Esophagus squamous epithelium (tissue), 5 donors: ENCODE results near the gene BASP1. TPM values are rescaled to one million over a fixed set of nuclear protein-coding genes. Genes with fewer than 3 reads are reported as not detected.
"Not testable (repeated sequence)": the region's sequence is repeated elsewhere in the genome, so short reads cannot be mapped to it uniquely, and the experiment has no call there.

ENCODE experiments used
- DNase-seq: peaks from one replicate; lab custom pipeline; 2025; lab: John Stamatoyannopoulos, UW
- H3K27ac ChIP-seq, 4 donors: fragments of 200-600 bp; sonication (generic); one replicate each; pipeline ENCODE4 v1.5.1; 2016 to 2019; ENCODE audit warnings: mild to moderate bottlenecking in 1 of 4
- H3K27me3 ChIP-seq, 4 donors: fragments of 200-600 bp; sonication (generic); 1 replicate in 3 of 4; 2 replicates in 1 of 4; pipeline versions ENCODE4 v1.5.1 to v1.6.0; 2017 to 2021; ENCODE audit warnings: antibody characterized with exemption in 1 of 4
- H3K36me3 ChIP-seq, 3 donors: fragments of 200-600 bp; sonication (generic); one replicate each; pipeline ENCODE4 v1.5.1; 2016 to 2019
- H3K4me1 ChIP-seq, 3 donors: fragments of 200-600 bp; sonication (generic); one replicate each; pipeline ENCODE4 v1.5.1; 2017 to 2019
- H3K4me3 ChIP-seq, 4 donors: fragments of 200-600 bp; sonication (generic); 1 replicate in 3 of 4; 2 replicates in 1 of 4; pipeline ENCODE4 v1.5.1; 2016 to 2019; ENCODE audit warnings: mild to moderate bottlenecking in 2 of 4, moderate library complexity in 1 of 4
- H3K9me3 ChIP-seq, 3 donors: fragments of 200-600 bp; sonication (generic); one replicate each; pipeline ENCODE4 v1.5.1; 2016 to 2019
- POLR2A ChIP-seq, 4 donors: fragments of 450-650 bp; IDR thresholded peaks; one replicate each; pipeline ENCODE4 v1.6.1; 2017; ENCODE audit warnings: antibody characterized with exemption in 4 of 4, mild to moderate bottlenecking in 4 of 4, moderate library complexity in 3 of 4
- WGBS, 2 donors: methylation state at CpG; one replicate each; pipeline ENCODE4 v1.1.5; 2018; 5-methylcytosine and 5-hydroxymethylcytosine counted together
- intact Hi-C: fragments of 100-400 bp; cut with DNase I; formaldehyde crosslinking; loops from one replicate; pipeline ENCODE4 v1.15.0; 2022
- total RNA-seq, 4 donors: library from RNA; depleted of rRNA; stranded (reverse); fragments of >200 nt; gene quantifications; one replicate each; pipeline ENCODE4 v1.1.0, GENCODE V29; 2016
- TF ChIP-seq, protein P1 (sequence below), 6 experiments: fragments of 450-650 bp in 4 of 6; fragments of 200-600 bp in 2 of 6; sonication (generic) in 2 of 6; IDR thresholded peaks; one replicate each; pipeline ENCODE4 v1.5.1; 2016 to 2019; ENCODE audit warnings: antibody characterized with exemption in 6 of 6, mild to moderate bottlenecking in 4 of 6, moderate library complexity in 4 of 6
- donor health status: DM: yes; HTN: yes; CAD: no.

The BASP1 gene
- total RNA-seq, 4 donors from 2014 or later, result 5.2 to 16.7 (median 13.6) TPM

DNA sequence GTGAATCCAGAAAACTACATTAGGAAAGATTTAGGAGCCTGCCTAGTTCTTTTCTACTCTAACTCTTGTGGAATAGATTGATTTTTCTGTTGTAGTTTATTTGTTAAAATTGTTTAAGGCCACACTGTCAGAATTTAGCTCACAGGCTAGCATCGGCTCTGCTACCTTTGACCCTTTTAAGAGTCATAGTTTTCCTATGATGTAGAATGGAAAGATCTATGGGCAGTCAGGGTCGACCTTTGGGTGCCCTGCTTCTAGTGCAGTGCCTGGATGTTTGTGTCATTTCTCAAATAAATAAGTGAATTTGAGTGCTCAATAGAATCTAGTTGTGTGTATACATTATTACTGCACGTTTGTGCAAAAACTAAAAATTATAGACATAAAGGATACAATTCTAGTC, 38.7 kb downstream of the BASP1 start:
- no peaks in the 10 kb centered on the region for H3K4me1 ChIP-seq
- no peak for DNase-seq
- 69 to 79% methylated on average over 3 of the region's 3 CpGs for WGBS, 2 donors
- intact Hi-C loops, result no loop called here
- TF ChIP-seq POLR2A (IDR thresholded peaks at IDR 0.05), result no peak
- TF ChIP-seq, protein P1, sequence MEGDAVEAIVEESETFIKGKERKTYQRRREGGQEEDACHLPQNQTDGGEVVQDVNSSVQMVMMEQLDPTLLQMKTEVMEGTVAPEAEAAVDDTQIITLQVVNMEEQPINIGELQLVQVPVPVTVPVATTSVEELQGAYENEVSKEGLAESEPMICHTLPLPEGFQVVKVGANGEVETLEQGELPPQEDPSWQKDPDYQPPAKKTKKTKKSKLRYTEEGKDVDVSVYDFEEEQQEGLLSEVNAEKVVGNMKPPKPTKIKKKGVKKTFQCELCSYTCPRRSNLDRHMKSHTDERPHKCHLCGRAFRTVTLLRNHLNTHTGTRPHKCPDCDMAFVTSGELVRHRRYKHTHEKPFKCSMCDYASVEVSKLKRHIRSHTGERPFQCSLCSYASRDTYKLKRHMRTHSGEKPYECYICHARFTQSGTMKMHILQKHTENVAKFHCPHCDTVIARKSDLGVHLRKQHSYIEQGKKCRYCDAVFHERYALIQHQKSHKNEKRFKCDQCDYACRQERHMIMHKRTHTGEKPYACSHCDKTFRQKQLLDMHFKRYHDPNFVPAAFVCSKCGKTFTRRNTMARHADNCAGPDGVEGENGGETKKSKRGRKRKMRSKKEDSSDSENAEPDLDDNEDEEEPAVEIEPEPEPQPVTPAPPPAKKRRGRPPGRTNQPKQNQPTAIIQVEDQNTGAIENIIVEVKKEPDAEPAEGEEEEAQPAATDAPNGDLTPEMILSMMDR (IDR thresholded peaks at IDR 0.05), result no peak
- H3K9me3 ChIP-seq, result no peaks in the 10 kb centered on the region
- no peaks in the 10 kb centered on the region for H3K27me3 ChIP-seq
- no peak overlapping the region for H3K4me3 ChIP-seq
- H3K27ac ChIP-seq, result no peak overlapping the region
- H3K36me3 ChIP-seq, result no peaks in the 10 kb centered on the region

DNA sequence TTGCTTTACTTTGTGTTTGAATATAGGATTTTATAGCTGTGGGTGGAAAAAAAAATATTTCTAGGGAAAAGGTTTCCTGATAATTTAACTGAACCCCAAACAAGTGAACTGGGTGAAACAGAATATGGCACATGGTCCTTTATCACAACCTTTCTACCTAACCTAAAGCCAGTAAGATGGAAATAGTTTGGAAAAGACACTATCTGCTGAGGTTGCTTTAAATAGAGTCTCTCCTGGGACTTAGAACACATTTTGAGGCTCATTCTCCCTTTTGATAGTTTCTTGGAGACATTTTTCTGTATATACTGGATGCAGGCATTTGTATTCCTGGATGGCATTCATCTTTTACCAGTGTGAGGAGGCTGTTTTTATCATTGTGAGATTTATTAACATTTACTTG, 39.4 kb downstream of the BASP1 start:
- no peak for DNase-seq
- Histone ChIP-seq H3K36me3 (no peaks in the 10 kb centered on the region), H3K4me3 (no peak overlapping the region), H3K4me1 (no peaks in the 10 kb centered on the region), H3K27me3 (no peaks in the 10 kb centered on the region), H3K27ac (no peak overlapping the region), H3K9me3 (no peaks in the 10 kb centered on the region)
- TF ChIP-seq, protein P1 (IDR thresholded peaks at IDR 0.05), result no peak
- TF ChIP-seq POLR2A (IDR thresholded peaks at IDR 0.05), result no peak
- intact Hi-C loops, result no loop called here

DNA sequence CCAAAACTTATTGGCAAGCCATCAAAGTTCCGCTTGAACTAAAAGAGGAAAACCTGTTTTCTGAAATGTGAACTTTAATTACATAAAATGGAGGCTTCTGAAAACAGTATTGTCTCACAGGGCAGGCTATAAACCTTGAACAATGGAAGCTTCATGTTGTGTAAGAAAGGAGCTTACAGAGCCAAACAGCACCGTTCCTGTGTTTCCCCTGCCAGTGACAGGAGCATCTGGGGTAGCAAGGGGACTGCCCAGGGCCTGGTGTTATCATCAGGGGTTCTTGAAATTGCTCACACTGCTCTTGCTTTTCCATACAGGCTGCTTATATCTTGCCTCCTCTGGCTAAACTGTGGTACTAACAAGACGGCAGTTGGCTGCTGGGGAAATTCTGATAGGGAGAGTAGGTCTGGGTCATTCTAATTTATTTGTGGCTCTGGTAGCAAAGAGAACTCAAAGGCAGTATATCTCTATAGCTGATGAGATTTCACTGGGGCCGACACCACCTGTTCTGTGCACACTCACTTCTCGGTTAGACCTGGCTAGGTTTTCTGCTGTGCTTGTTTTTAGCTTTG, 40.4 kb downstream of the BASP1 start:
- H3K9me3 ChIP-seq, result no peaks in the 10 kb centered on the region
- WGBS, 2 donors, result 55 to 66% methylated on average over 4 to 5 of the region's 5 CpGs

DNA sequence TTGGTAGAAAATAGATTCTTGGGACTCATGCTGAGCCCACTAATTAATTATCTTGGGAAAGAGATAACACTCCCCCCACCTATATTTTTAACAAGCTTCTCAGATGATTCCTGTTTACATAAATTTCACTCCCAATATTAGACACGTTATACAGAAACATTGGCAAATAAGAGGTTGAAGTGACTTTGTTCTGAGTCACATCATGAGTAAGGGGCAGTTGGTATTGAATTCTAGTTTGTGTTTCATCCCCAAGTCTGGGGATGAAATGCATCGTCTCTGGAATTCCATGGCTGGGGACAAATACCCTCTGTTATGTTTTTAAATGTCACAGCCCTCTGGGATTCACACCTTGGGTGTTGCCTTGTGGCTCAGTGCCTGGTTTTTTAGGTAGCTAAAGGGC, 41.0 kb downstream of the BASP1 start:
- no peak for TF ChIP-seq POLR2A (IDR thresholded peaks at IDR 0.05)
- TF ChIP-seq, protein P1 (IDR thresholded peaks at IDR 0.05), result no peak
- DNase-seq, result no peak

More for the DNA sequence above, 40.4 kb downstream of the BASP1 start:
- Histone ChIP-seq H3K4me3 (no peak overlapping the region), H3K27ac (no peak overlapping the region), H3K4me1 (no peaks in the 10 kb centered on the region), H3K27me3 (no peaks in the 10 kb centered on the region), H3K36me3 (no peaks in the 10 kb centered on the region)
- intact Hi-C loops, result no loop called here
- TF ChIP-seq POLR2A (IDR thresholded peaks at IDR 0.05), result no peak
- TF ChIP-seq, protein P1 (IDR thresholded peaks at IDR 0.05), result no peak
- DNase-seq, result no peak

DNA sequence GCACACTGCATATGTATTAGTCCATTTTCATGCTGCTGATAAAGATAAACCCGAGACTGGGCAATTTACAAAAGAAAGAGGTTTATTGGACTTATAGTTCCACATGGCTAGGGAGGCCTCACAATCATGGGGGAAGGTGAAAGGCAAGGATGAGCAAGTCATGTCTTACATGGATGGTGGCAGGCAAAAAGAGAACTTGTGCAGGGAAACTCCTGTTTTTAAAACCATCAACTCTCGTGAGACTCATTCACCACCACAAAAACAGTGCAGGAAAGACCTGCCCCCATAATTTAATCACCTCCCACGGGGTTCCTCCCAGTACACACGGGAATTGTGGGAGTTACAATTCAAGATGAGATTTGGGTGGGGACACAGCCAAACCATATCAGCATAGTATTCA, 41.6 kb downstream of the BASP1 start:
- not testable (repeated sequence) for H3K4me1 ChIP-seq

More for the DNA sequence above, 41.0 kb downstream of the BASP1 start:
- WGBS, 2 donors, result 46 to 61% methylated on average over 2 of the region's 2 CpGs
- H3K9me3 ChIP-seq, result no peaks in the 10 kb centered on the region
- H3K27ac ChIP-seq, result no peak overlapping the region
- intact Hi-C loops, result no loop called here
- no peaks in the 10 kb centered on the region for H3K27me3 ChIP-seq
- no peak overlapping the region for H3K4me3 ChIP-seq
- no peaks in the 10 kb centered on the region for H3K36me3 ChIP-seq
- H3K4me1 ChIP-seq, result no peaks in the 10 kb centered on the region

More for the DNA sequence above, 41.6 kb downstream of the BASP1 start:
- H3K27ac ChIP-seq, H3K9me3 ChIP-seq, DNase-seq, H3K27me3 ChIP-seq, H3K4me3 ChIP-seq, intact Hi-C loops, H3K36me3 ChIP-seq: not testable (repeated sequence)
- WGBS, 2 donors, result 66 to 77% methylated on average over 4 of the region's 4 CpGs
